Measurements from ENCODE around the gene PXMP4.
"Not testable (repeated sequence)": the region's sequence is repeated elsewhere in the genome, so short reads cannot be mapped to it uniquely, and the experiment has no call there.

PXMP4 gene

DNA sequence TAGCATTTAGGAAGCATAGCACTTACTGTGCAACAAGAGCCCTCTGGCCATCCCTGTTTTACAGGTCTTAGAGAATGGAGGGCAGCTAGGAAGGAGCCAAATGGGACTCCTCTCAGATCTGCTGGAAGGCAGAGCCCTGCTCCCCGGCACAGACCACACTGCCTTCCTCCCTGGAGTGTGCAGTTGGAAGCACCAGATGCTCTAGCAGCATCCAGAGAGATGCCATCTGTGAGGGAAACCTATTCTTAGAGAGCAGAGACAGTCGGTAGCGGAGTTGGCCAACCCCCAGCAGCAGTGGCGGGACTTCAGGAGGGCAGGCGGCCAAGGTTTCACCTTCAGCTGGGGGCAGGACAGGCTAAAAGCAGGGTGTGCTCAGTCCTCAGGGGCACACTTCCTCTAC lies 17.2 kb downstream of the PXMP4 start:
- DNase-seq (ENCODE audit: low read depth), result no peak

DNA sequence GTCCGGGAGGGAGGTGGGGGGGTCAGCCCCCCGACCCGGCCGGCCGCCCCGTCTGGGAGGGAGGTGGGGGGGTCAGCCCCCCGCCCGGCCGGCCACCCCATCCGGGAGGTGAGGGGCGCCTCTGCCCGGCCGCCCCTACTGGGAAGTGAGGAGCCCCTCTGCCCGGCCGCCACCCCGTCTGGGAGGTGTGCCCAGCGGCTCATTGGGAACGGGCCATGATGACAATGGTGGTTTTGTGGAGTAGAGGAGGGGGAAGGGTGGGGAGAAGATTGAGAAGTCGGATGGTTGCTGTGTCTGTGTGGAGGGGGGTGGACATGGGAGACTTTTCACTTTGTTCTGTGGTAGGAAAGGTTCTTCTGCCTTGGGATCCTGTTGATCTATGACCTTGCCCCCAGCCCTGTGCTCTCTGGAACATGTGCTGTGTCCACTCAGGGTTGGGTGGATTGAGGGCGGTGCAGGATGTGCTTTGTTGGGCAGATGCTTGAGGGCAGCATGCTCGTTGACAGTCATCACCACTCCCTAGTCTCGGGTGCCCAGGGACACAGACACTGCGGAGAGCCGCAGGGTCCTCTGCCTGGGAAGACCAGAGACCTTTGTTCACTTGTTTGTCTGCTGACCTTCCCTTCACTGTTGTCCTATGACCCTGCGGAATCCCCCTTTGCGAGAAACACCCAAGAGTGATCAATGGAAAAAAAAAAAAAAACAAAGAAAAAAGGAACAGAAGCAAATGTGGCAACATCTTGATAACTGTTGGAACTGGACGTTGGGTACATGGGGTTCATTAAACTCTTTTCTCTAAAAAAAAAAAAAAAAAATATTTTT lies 18.3 kb downstream of the PXMP4 start:
- no peak for DNase-seq (ENCODE audit: low read depth)

DNA sequence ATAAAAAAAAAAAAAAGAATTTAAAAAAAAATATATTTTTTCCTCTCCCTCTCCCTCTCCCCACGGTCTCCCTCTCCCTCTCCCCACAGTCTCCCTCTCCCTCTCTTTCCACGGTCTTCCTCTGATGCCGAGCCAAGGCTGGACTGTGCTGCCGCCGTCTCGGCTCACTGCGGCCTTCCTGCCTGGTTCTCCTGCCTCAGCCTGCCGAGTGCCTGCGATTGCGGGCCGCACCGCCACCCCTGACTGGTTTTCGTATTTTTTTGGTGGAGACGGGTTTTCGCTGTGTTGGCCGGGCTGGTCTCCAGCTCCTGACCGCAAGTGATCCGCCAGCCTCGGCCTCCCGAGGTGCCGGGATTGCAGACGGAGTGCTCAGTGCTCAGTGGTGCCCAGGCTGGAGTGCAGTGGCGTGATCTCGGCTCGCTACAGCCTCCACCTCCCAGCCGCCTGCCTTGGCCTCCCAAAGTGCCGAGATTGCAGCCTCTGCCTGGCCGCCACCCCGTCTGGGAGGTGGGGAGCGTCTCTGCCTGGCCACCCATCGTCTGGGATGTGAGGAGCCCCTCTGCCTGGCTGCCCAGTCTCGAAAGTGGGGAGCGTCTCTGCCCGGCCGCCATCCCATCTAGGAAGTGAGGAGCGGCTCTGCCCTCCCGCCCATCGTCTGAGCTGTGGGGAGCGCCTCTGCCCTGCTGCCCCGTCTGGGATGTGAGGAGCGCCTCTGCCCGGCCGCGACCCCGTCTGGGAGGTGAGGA lies 19.2 kb downstream of the PXMP4 start:
- DNase-seq (ENCODE audit: low read depth), result not testable (repeated sequence)

DNA sequence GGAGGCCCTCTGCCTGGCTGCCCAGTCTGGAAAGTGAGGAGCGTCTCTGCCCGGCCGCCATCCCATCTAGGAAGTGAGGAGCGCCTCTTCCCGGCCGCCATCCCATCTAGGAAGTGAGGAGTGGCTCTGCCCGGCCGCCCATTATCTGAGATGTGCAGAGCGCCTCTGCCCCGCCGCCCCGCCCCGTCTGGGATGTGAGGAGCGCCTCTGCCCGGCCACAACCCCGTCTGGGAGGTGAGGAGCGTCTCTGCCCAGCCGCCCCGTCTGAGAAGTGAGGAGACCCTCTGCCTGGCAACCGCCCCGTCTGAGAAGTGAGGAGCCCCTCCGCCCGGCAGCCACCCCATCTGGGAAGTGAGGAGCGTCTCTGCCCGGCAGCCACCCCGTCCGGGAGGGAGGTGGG lies 21.1 kb downstream of the PXMP4 start:
- not testable (repeated sequence) for DNase-seq (ENCODE audit: low read depth)

DNA sequence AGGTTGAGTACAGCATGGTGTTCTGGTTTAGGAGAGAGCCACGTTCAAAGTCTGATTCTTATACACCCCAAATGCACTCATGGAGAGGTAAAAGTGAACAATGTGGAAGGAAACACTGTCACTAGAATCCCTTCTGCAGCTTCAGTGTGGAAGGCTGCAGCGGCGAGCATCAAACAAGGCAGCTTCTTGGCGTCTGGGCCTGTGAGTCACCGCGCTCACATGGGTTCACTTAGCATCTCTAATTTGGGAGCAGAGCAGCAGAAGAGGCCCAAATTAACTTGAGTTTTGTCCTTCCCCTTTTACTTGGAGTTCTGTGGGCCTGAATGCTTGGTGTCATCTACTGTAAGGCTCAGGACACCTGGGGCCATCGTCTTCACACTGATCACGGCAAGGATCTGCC lies 23.0 kb downstream of the PXMP4 start:
- no peak for DNase-seq (ENCODE audit: low read depth)

DNA sequence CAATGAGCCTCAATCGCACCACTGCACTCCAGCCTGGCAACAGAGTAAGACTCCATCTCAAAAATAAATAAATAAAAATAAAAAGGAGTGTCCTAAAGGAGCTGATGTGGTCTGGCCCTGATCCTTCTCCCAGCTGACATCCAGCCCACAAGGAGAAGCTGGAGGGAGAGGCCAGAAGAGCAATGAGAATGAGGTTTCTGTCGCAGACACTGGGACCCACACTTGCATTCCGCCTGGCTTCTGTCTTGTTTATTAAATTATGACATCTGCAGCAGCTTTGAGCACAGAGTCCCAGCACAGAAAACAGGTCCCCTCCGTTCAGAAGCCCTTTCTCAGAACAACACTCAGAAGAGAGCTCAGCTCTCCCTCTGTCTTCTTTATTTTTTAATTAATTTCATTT lies 23.7 kb downstream of the PXMP4 start:
- no peak for DNase-seq (ENCODE audit: low read depth)

DNA sequence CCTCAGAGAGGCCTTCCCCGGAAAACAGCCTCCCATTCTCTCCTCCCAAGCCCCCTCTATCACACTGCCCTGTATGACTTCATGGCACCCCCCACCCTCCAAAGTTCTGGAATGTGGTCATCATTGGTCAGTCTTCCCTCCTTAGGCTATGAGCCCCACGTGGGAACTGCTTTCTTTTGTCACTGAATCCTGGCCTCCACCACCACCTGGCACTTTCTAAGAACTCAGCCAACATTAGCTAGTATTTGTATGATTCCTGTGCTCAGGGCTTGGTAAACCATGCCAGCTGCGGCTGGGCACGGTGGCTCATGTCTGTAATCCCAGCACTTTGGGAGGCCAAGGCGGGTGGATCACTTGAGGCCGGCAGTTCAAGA lies 25.5 kb downstream of the PXMP4 start:
- no peak for DNase-seq (ENCODE audit: low read depth)

DNA sequence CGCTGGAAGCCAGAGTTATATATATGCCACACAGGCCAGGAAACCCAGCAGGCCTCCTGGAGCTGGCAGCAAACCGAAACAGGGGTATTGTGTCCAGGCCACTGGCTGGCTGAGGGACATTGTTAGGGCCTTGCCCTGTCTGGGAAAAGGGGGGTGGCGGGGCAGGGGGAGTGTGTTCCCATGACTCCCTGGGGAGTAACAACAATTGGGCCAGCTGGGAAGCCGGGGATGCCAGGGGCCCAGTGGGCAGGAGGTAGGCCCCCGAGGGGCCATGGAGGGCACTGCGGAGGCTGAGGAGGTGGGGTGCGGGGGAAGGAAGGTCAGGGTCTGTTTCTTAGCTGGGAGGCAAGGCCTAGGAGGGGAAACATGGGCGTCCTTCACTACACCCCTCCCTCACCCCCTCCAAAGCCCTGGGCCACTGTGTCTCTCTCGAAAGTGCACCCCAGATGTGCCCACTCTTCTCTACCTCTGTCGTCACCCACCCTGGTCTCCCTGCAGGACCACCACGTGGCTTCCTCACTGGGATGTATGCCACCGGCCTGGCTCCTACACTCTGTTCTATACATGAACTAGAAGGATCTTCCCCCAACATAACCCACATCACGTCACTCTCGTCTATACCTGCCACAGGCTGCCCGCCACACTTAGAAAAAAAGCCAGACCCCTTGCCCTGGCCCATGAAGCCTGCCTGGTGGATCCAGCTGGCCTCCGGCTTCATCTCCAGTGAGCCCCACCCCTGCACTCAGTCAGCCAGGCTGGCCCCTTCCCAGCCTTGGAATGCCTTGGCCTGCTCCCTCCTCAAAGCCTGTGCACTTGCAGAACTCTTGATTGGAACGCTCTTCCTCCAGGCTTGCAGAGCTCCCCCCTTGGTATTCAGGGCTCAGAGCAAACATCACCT lies 26.1 kb downstream of the PXMP4 start:
- no peak for DNase-seq (ENCODE audit: low read depth)

DNA sequence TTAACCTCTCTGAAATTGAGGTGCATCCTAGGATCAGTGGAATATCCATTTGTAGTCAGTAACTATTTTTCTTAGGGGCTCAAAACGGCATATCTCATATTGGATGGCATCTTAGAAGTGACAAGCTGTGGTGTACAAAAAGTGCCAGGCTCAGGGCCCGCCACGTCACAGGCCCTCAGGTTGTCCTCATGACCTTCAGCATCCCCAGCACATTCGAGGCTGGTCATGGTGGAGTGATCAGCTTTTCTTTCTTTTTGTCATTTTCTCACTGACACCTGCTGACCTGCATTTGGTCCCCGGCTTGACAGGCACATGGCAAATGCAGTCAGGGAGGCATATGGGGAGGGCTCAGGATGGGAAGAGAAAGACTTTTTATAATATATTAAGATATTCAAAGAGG lies 26.8 kb downstream of the PXMP4 start:
- DNase-seq (ENCODE audit: low read depth), result no peak

DNA sequence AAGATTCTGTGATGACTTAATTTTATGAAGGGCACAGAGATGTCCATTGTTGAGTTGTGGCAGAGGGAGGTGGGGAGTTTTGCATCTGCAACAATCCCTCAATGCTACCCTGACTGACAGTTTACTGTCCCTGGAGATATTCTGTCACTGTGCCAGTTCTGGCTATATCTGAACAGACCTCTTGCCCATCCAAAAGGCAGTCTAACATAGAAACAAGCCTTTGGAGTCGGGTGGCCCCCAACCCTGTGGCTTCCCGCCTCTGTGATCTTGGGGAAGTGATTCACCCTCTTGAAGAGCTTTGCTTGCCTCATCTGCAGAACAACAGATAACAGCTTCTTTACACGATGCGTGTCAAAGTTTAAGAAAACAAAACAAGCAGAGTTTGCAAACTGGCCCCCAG lies 30.1 kb downstream of the PXMP4 start:
- no peak for DNase-seq (ENCODE audit: low read depth)

DNA sequence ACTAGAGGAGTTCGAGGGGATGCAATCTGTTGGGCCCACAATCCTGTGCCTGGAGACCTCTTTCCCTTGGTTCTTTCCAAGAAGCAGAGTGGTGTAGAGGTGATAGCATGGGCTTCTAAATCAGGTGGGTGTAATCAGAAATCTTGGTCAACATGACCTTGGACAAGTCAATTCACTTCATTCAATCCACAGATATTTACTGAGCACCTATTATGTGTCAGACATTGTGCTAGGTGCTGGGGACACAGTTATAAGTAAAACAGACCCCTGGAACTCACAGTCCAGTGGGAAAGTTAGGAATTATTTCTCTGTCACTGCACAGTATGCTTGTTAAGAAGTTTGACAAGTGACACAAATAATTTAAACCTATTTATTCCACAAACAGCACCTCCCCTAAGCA lies 30.6 kb downstream of the PXMP4 start:
- DNase-seq (ENCODE audit: low read depth), result no peak

DNA sequence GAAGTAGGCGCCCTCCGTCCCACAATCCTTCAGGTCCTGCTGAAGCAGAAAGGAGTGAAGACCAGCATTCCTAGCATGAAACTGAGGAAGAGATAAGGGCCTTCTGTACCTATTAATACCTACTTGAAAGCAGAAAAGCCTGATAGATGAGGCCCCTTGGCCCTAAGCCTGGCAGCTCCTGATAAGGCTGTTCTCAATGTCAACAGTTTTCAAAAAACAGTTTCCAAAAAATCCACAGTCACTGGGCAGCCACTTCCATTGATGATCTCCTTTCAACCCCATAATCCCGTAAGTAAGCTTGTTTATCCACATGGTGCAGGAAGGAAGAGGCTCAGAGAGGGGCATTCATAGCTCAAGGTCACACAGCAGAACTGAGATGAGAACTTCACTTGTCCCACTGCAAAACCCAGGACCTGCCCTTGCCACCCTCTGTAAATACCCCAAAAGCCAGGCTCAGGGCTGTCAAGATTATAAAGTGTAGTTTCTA lies 31.1 kb downstream of the PXMP4 start:
- DNase-seq (ENCODE audit: low read depth), result no peak

DNA sequence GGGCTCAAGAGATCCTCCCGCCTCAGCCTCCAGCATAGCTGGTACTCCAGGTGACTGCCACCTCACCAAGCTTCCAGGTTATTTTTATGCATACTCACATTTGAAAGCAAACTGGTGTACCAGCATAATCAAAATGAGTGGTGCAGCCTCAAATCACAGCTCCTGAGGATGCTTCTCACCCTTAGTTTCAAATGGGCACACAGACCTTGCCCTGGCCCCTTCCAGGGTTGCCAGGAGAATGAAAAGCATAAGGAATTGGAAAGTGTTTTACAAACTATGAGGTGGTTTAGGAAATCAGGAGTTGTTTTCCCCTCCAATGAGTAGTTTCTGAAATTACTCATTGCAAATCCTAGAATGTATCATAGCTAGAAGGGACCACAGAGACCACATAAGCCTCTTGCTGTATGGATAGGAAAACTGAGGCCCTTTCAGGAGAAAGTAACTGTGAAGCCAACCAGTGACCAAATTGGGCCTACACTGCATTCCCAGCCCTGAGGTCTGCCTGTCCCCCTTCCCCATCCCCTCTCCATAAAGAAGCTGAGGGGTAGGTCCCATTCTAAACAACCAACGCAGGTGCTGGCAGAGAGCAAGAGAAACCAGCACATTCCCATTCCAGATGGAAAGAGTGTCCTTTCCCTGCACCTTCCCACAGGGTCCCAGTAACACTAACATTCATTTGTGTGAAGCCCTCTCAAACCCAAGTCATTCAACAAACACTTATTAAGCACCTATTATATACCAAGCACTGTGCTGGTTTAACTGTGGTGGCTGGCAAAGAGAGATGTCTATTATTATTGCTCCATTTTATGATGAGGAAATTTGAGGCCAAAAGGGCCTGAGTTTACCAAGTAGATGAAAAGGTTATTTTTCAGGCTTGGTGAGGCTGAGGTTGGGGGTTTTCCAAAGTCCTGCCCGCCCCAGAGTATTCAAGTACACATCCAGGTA lies 31.8 kb downstream of the PXMP4 start:
- no peak for DNase-seq (ENCODE audit: low read depth)

DNA sequence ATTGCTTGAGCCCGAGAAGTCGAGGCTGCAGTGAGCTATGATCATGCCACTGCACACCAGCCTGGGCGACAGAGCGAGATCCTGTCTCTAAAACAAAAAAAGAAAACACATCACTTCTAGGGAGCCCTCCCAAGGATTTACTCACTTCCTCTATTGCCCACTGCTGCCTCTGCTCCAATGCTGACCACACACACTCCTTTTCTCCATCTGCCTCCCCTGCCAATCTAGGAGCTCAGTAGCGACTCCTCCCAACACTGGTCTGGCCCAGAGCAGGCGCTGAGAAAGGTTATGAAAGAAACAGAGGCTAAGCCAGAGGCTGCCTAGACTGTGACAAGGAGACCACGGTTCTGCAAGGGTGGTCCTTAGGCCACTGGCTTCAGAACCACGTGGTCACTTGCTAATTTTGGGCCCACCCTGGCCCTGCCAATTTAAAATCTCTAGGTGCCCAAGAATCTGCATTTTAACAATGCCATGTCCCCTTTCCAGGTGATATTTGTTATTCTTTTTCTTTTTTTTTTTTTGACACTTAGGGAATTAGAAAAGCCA lies 32.7 kb downstream of the PXMP4 start:
- no peak for DNase-seq (ENCODE audit: low read depth)

DNA sequence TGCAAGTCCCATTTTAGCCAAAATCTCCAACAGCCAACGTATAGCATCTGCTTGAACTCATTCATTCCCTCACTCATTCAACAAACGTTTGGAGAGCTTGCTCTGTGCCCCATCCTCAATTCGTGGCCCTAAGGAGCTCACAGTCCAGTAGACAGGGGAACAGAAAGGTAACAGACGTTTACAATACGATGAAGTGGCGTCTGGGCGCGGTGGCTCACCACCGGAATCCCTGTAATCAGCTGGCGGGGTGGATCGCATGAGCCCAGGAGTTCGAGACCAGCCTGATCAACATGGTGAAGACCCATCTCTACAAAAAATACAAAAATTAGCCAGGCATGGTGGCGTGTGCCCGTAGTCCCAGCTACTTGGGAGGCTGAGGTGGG lies 33.1 kb downstream of the PXMP4 start:
- DNase-seq (ENCODE audit: low read depth), result no peak

DNA sequence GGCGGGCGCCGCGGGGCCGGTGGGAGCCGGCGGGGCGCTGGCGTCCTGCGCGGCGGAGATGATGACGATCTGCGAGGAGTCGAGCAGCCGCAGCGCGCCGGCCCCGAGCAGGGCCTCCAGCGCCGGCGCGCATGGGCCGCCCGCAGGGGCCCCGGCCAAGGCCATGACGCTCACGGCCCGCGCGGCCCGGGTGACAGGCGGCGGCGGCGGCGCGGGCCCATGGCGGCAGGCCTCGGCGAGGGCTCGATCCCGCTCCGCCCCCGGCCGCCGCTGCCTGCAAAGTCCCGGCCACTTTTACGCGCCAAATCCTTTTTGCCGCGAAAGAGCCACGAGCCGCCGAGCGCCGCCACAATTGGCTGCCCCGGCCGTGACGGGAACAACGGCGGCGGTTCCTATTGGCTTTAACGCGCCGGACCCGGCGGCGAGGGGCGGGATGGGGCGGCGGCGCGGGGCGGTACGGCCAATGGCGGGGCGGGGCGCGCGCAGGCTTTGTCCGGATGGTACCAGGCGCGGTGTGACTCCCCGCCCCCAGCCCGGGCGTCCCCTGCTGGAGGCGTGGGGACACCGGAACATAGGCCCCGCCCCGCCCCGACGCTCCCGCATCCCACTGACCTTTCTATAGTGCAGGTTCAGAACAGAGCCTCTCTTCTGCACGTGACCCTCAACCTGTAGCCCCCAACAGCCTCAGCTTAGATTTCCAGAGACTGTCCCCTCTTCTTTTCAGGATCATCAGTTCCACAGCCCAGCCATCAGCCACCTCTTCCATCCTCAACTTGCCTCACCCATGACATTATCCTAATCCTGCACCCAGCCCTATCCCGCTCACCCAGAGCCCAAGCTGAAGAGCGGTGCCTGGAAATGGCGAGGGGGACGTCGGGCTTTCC lies 33.8 kb downstream of the PXMP4 start, which contains the start of gene E2F1:
Gene E2F1 (minus strand): TSS at position 286 of the 884 bp plus-strand sequence. CDS start 121 bp downstream, at position 165.
- DNase-seq (ENCODE audit: low read depth), result no peak

DNA sequence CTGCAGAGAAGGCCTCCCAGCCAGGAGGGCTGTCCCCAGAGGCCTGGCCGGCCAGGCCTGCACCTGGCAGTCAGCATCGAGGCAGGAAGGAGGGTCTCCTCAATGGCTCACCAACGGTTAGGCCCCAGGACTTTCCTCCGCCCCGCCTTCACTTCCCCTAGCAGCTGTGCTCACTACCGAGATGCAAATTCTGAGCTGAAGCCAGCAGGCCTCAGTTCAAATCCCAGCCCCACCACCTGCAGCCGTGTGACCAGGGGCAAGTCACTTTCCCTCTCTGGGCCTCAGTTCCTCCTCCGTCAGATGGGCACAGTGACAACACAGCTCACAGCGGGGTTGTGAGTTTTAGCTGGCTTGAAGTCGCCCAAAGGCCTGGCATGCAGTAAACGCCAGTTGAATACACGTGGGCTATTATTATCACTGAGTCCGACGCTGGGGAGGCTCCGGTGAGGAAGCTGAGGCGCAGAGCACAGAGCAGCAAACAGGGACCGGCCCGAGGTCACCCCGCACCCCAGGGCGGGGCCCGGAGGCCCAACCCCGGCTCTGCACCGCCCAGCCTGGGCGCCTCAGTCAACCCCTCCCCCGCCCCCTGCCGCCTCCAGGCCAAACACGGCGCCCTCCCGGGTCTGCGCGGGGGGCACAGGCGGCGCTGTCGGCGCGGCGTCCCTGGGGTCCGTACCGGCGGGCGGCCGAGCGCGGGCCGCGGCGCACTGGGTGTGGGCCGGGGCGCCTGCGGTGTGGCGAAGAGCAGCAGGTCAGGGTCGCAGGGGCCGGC lies 34.6 kb downstream of the PXMP4 start:
- no peak for DNase-seq (ENCODE audit: low read depth)

DNA sequence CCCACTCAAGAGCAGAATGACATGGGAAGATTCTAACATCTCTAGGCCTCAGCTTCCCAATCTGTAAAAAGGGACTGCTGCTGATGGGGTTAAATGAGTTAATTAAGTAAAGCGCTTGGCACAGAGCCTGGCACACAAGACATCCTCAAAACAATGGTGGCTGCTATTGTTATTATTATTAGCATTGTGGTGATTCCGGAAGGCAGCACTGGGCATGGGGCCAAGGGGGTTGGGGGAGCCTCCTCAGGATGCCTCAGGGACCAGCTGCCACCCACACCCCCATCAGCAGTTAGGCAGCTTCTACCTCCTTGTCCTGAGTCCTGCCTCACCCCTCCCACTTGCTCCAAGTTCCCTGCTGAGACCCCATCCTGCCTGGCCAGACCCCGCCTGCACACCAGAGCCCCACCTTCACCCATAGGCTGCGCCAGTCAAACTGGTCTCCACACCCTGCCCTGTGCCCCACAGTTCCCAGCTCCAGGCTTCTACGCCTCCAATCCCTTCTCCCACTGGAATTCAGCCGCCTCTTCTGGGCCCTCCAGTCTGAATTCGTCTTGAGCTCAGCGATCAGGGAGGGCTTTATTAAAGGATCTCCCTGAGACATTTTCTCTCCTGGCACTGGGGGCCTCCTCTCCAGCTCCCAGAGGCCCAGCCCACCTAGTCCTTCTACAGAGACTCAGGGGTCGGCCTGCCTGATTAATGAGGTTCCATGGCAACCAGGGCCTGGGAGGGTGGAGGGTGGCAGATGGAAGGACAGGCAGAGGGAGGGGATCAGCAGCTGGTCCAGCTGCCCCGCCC lies 35.4 kb downstream of the PXMP4 start:
- DNase-seq (ENCODE audit: low read depth), result no peak
